ENCODE measurements around the gene TMEM82. TPM values are rescaled to one million over a fixed set of nuclear protein-coding genes. Genes with fewer than 3 reads are reported as not detected.
A peak's percentile ranks its signal among the peaks of the same experiment; 100 is the strongest.

TMEM82 gene
- total RNA-seq, 2 experiments from 2014 or later: not detected

- CTCF ChIA-PET: no interaction called here
- Mint-ChIP-seq H3K4me1 (peaks cover 5% of the 10 kb centered on the region), H3K27ac (no peak overlapping the region), H3K4me3 (no peak overlapping the region), H3K36me3 (ENCODE audit: low read depth) (no peaks in the 10 kb centered on the region), H3K9me3 (no peaks in the 10 kb centered on the region), H3K27me3 (no peaks in the 10 kb centered on the region)
- no peak for DNase-seq
- POLR2A ChIA-PET: no interaction called here
Observed at GRCh38 chr1:15744122-15744679, 1.9 kb downstream of the TMEM82 start.

- H3K27ac Mint-ChIP-seq: no peak overlapping the region
- H3K27me3 Mint-ChIP-seq: no peaks in the 10 kb centered on the region
- no peak for DNase-seq
- no peaks in the 10 kb centered on the region for H3K9me3 Mint-ChIP-seq
- H3K4me1 Mint-ChIP-seq: no peaks in the 10 kb centered on the region
- no peak overlapping the region for H3K4me3 Mint-ChIP-seq
- POLR2A ChIA-PET: no interaction called here
- CTCF ChIA-PET: interaction anchor here (0.6 kb wide), 1 partner anchor 154 kb away, joined by 3 read pairs; no protein-coding TSS in a partner anchor
- no peaks in the 10 kb centered on the region for H3K36me3 Mint-ChIP-seq (ENCODE audit: low read depth)
Observed at GRCh38 chr1:15747378-15747777, 5.1 kb downstream of the TMEM82 start.

DNA sequence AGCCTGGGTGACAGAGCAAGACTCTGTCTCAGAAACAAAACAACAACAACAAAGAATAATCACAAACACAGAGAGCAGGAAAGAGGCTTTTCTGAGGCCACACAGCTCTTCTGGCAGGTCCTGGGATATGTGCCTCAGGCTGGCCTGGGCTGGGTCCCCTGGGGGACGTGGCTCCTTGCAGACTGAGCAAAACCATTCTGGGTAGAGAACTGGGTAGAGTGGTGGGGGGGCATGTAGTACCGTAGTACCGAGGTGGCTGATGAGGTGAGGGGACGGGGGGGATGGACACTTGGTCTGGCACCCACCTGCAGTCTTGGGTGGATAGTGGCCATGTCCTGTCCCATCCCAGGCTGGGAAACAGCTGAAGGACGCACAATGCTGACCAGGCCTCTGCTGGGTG is 6.0 kb downstream of the TMEM82 start:
- Mint-ChIP-seq H3K36me3 (ENCODE audit: low read depth) (no peaks in the 10 kb centered on the region), H3K4me3 (no peak overlapping the region), H3K9me3 (no peaks in the 10 kb centered on the region), H3K27ac (no peak overlapping the region), H3K4me1 (no peaks in the 10 kb centered on the region), H3K27me3 (no peaks in the 10 kb centered on the region)
- ChIA-PET CTCF (interaction anchor here (0.6 to 1.0 kb wide), 2 partner anchors 43 to 83 kb away, joined by 3 read pairs; no protein-coding TSS in a partner anchor), POLR2A (no interaction called here)
- DNase-seq: no peak

- DNase-seq: no peak
- Mint-ChIP-seq H3K27ac (no peak overlapping the region), H3K27me3 (no peaks in the 10 kb centered on the region), H3K36me3 (ENCODE audit: low read depth) (no peaks in the 10 kb centered on the region), H3K4me1 (no peaks in the 10 kb centered on the region), H3K4me3 (no peak overlapping the region), H3K9me3 (no peaks in the 10 kb centered on the region)
- CTCF ChIA-PET: interaction anchor here (1.0 kb wide), 1 partner anchor 43 kb away, joined by 3 read pairs; no protein-coding TSS in a partner anchor
- POLR2A ChIA-PET: interaction anchor here (0.7 kb wide), 1 partner anchor 554 kb away, joined by 3 read pairs; no protein-coding TSS in a partner anchor
Observed at GRCh38 chr1:15748690-15749398, 6.5 kb downstream of the TMEM82 start.

DNA sequence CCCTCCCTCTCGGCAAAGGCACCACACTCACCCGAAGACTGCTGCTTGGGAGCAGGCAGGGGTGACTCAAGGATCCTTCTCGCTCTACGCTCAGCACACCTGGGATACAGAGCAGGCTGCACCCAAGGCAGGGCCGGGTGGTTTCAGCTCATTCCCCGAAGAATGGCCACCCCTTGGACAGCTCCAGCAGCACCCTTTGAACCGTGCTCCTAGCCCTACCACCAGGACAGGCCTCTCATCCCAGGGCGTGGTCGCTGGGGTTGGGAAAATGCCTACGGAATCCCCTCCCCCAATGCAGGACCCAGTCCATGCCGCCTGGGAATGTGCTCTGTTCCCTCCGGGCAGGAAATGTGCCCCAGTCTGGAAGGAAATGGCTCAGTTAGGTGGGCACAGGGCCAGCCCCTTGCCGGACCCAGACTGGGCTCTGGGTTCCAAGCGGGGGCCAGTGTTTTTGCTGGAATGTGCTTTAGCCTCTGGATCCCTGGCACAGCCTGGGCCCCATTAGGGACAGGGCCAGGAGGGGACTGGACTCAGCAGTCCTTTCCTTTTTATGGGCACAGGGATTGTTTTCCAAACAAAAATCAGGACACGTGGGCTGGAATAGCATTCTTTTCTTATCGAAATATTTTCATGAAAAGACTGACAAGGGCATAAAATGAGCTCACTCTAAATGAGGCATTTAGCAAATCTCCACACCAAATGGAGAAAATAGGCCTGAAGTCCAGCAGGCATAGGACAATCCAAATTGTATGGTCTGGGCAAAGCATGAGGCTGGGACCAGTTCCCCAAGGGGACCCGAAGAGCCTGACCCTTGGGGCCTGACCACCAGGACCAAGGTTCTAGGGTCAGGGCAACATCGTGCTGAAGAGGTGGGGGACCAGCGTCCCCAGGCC is 7.3 kb downstream of the TMEM82 start:
- no peak for DNase-seq
- H3K27me3 Mint-ChIP-seq: no peaks in the 10 kb centered on the region
- no peak overlapping the region for H3K27ac Mint-ChIP-seq
- H3K4me3 Mint-ChIP-seq: no peak overlapping the region
- no peaks in the 10 kb centered on the region for H3K4me1 Mint-ChIP-seq
- H3K36me3 Mint-ChIP-seq (ENCODE audit: low read depth): no peaks in the 10 kb centered on the region
- CTCF ChIA-PET: no interaction called here
- H3K9me3 Mint-ChIP-seq: no peaks in the 10 kb centered on the region
- POLR2A ChIA-PET: interaction anchor here (0.7 kb wide), 1 partner anchor 554 kb away, joined by 3 read pairs; no protein-coding TSS in a partner anchor

DNA sequence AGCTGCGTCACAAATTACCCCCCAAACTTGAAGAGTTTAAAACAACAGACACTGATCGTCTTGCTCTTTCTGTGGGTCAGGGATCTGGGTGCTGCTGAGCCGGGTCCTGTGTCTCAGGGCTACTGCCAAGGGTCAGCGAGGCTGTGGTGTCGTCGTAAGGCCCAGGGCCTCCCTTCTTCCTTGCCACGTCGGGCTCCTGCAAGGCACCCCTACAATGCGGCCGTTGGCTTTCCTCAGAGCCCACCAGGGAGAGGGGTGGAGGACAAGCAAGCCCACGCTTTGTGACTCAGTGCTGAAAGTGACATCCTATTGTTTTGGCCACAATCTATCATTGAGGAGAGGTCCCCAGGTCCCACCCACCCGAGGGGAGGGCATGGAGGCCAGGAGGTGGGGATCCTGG is 8.6 kb downstream of the TMEM82 start:
- CTCF ChIA-PET: no interaction called here

GRCh38 chr1:15751717-15752116 is 9.4 kb downstream of the TMEM82 start:
- Mint-ChIP-seq H3K4me3 (no peak overlapping the region), H3K9me3 (no peaks in the 10 kb centered on the region), H3K4me1 (peaks cover 7% of the 10 kb centered on the region), H3K36me3 (ENCODE audit: low read depth) (no peaks in the 10 kb centered on the region), H3K27ac (no peak overlapping the region), H3K27me3 (peaks cover 11% of the 10 kb centered on the region)
- POLR2A ChIA-PET: no interaction called here
- DNase-seq: no peak
- CTCF ChIA-PET: no interaction called here

More for the DNA sequence above, 8.6 kb downstream of the TMEM82 start:
- H3K9me3 Mint-ChIP-seq: no peaks in the 10 kb centered on the region
- H3K36me3 Mint-ChIP-seq (ENCODE audit: low read depth): no peaks in the 10 kb centered on the region
- no peaks in the 10 kb centered on the region for H3K4me1 Mint-ChIP-seq
- DNase-seq: no peak
- H3K27me3 Mint-ChIP-seq: peaks cover 4% of the 10 kb centered on the region
- no peak overlapping the region for H3K4me3 Mint-ChIP-seq
- no peak overlapping the region for H3K27ac Mint-ChIP-seq
- POLR2A ChIA-PET: no interaction called here

DNA sequence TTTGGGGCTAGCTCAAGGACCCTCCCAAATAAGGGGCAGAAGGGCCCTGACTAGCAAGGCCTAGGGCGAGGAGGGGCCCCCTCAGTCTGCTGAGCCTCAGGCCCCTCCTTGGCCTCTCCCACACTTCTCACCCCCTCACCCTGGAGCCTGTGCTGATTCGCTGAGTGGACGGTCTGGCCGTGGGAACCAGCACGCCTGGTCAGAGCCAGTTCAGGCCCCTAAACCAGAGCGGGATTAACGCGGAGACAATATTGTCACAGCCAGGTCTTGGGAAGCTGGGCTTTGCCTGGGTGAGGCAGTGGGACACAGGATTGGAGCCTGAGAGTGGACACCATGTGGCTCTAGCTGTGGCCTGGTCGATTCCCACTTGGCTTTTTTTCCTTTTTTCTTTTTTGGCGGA is 11.5 kb downstream of the TMEM82 start:
- no peak overlapping the region for H3K27ac Mint-ChIP-seq
- peaks cover 24% of the 10 kb centered on the region for H3K27me3 Mint-ChIP-seq
- no peaks in the 10 kb centered on the region for H3K36me3 Mint-ChIP-seq (ENCODE audit: low read depth)
- DNase-seq: no peak
- ChIA-PET POLR2A (interaction anchor here (0.6 kb wide), 1 partner anchor 173 kb away, joined by 5 read pairs; no protein-coding TSS in a partner anchor), CTCF (interaction anchor here (0.7 to 1.2 kb wide), 2 partner anchors 61 to 227 kb away, joined by 3 to 4 read pairs; no protein-coding TSS in a partner anchor)
- peaks cover 12% of the 10 kb centered on the region for H3K4me1 Mint-ChIP-seq
- H3K4me3 Mint-ChIP-seq: no peak overlapping the region
- no peaks in the 10 kb centered on the region for H3K9me3 Mint-ChIP-seq

- H3K36me3 Mint-ChIP-seq (ENCODE audit: low read depth): no peaks in the 10 kb centered on the region
- peaks cover 32% of the 10 kb centered on the region for H3K27me3 Mint-ChIP-seq
- ChIA-PET POLR2A (no interaction called here), CTCF (interaction anchor here (0.7 kb wide), 1 partner anchor 48 kb away, joined by 3 read pairs; no protein-coding TSS in a partner anchor)
- no peak overlapping the region for H3K27ac Mint-ChIP-seq
- H3K4me3 Mint-ChIP-seq: no peak overlapping the region
- H3K4me1 Mint-ChIP-seq: peaks cover 12% of the 10 kb centered on the region
- DNase-seq: no peak
- H3K9me3 Mint-ChIP-seq: no peaks in the 10 kb centered on the region
Observed at GRCh38 chr1:15755021-15755645, 12.8 kb downstream of the TMEM82 start.

- CTCF ChIA-PET: interaction anchor here (0.7 to 0.9 kb wide), 2 partner anchors 33 to 49 kb away, joined by 3 read pairs; no protein-coding TSS in a partner anchor
Observed at GRCh38 chr1:15755646-15756040, 13.3 kb downstream of the TMEM82 start.

GRCh38 chr1:15756143-15757015 is 14.1 kb downstream of the TMEM82 start:
- Mint-ChIP-seq H3K27ac (no peak overlapping the region), H3K27me3 (peaks cover 42% of the 10 kb centered on the region), H3K4me1 (peaks cover 12% of the 10 kb centered on the region), H3K36me3 (ENCODE audit: low read depth) (no peaks in the 10 kb centered on the region), H3K4me3 (no peak overlapping the region), H3K9me3 (no peaks in the 10 kb centered on the region)
- CTCF ChIA-PET: interaction anchor here (0.9 kb wide), 1 partner anchor 34 kb away, joined by 3 read pairs; no protein-coding TSS in a partner anchor
- DNase-seq: peak; percentile 11
- POLR2A ChIA-PET: no interaction called here

More at GRCh38 chr1:15755646-15756040, 13.3 kb downstream of the TMEM82 start:
- no peak overlapping the region for H3K27ac Mint-ChIP-seq
- no peak overlapping the region for H3K4me3 Mint-ChIP-seq
- H3K27me3 Mint-ChIP-seq: peaks cover 35% of the 10 kb centered on the region
- no peaks in the 10 kb centered on the region for H3K36me3 Mint-ChIP-seq (ENCODE audit: low read depth)
- POLR2A ChIA-PET: no interaction called here
- no peak for DNase-seq
- H3K4me1 Mint-ChIP-seq: peaks cover 12% of the 10 kb centered on the region
- no peaks in the 10 kb centered on the region for H3K9me3 Mint-ChIP-seq
